ACHN (cell line): ENCODE data around the gene GPR137.
A peak's percentile ranks its signal among the peaks of the same experiment; 100 is the strongest.

Source experiments
- DNase-seq: peaks from one replicate; pipeline ENCODE4 v3.0.0-alpha.2; 2015
- in situ Hi-C: cut with HindIII; loops from 2 replicates; pipeline ENCODE4 v1.10.0; 2017; ENCODE audit warnings: low sequenced_read_pairs, low pct_ligation_motif_present, low pct_unique_long_range_greater_than_20kb

GPR137 gene

GRCh38 chr11:64324692-64325469 lies 39.2 kb downstream of the GPR137 start:
- in situ Hi-C loops, result no loop called here
- no peak for DNase-seq

GRCh38 chr11:64327375-64327774 lies 41.7 kb downstream of the GPR137 start:
- in situ Hi-C loops, result no loop called here
- no peak for DNase-seq

DNA sequence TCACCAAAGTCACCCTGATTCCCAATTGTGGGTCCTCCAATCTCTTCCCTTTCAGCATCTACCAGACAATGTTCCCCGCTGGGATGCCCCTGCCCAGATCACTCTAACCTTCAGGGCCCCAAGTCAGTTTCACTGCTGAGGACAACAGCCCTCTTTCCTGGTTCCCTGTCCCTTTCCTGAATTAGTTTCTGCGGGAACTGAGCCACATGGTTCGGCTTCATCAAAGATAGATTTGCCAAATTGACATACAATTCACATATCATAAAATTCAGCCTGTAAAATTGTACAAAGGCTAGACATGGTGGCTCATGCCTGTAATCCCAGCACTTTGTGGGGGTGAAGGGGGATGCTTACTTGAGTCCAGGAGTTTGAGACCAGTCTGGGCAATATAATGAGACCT lies 42.3 kb downstream of the GPR137 start:
- no peak for DNase-seq
- in situ Hi-C loops, result no loop called here

DNA sequence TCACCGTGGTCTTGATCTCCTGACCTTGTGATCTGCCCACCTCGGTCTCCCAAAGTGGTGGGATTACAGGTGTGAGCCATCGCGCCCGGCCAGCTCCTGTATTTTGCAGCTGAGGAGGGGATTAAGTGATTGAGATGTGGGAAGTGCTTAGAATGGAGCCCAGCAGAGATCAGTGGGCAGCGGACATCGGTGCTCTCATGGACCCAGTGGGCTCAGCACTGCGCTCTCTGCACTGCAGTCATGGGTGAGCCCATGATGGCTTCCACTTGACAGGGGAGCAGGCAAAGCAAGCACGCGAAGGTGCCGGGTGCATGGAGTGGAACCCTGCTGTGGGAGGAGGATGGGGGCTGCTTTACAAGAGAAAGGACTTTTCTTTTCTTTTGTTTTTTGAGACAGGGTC lies 45.2 kb downstream of the GPR137 start:
- DNase-seq, result no peak
- in situ Hi-C loops, result no loop called here

DNA sequence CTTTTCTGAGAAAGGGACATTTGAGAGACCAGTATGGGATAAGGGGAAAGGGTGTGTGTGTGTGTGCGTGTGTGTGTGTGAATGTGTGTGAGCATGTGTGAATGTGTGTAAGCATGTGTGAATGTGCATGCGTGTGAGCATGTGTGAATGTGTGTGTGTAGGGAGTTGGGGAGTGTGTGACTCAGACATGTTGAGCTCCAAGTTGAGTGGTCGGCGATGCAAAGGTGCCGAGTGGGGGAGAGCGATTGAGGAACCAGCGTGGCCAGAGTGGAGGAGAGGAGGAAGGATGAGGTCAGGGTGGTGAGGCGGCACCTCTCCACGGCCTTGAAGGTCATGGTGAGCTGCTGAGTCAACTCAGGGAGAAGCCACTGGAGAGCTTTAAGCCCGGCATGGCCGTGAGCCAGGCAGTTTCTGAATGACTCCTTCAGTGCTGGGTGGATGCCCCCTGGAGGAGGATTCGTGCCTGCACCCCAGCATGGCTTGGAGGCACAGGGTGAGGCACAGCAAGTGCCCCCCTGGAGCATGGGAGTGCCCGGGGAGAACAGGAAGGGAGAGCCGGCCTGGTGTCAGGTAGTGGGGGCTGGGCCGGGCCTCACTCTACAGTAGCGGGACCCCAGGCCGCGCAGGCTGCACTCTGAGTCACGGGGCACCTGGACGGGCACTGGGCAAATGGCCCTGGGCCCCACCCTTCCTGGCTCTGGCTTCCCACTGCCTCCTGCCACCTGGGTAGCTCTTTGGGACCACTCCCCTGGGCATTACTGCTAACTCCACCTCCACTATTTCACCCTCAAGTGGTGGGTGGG lies 46.1 kb downstream of the GPR137 start:
- peak; percentile 94 for DNase-seq
- in situ Hi-C loops, result no loop called here

- DNase-seq, result no peak
- in situ Hi-C loops, result no loop called here
Observed at GRCh38 chr11:64333556-64333955, 47.9 kb downstream of the GPR137 start.

DNA sequence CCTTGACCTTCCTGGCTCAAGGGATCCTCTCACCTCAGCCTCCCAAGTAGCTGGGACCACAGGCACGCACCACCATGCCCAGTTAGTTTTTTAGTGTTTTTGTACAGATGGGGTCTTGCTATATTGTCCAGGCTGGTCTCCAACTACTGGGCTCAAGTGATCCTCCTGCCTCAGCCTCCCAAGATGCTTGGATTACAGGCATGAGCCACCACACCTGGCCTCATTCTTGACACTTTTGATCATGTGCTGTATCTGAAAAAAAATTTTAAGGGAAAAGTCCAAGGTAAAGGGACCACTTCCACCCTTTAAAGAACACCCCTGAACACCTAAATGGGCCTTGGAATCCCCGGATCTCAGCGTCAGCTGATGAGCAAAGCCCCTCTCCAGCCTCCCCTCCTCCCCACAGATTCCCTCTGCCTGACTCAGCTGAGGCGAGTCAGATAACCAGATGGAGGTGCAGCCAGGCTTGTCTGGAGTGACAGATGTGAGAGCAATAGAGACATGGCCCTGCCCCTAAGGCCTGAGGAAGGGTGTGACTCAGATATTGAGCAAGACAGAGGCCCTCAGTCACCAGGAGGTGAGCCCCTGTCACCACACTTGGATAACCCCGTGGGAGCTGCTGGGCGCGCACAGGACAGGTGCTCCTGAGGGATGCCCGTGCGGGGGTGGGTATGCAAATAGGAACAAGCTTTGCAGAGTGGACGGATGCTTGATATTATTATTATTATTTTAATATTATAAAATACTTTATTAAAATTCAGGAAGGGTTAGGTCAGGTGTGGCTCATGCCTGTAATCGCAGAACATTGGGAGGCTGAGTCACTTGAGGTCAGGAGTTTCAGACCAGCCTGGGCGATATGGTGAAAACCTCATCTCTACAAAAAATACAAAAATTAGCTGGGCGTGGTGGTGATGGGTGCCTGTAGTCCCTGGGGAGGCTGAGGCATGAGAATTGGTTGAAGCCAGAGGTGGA lies 49.4 kb downstream of the GPR137 start:
- in situ Hi-C loops, result no loop called here
- DNase-seq, result peak; percentile 98

- in situ Hi-C loops, result no loop called here
Observed at GRCh38 chr11:64337538-64338249, 52.0 kb downstream of the GPR137 start.

DNA sequence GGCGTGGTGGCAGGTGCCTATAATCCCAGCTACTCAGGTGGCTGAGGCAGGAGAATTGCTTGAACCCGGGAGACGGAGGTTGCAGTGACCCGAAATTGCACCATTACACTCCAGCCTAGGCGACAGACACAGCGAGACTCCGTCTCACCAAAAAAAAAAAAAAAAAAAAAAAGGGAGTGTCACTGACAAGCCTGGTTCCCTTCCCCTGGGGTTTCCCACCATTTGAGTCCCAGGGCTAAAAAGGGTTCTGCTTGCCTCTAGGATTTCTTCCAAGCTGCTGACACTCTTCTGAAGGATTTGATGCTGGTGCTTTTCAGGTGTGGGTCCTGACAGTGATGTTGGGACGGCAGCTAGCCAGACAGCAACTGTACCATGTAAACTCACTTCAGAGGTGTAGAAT lies 53.1 kb downstream of the GPR137 start:
- no peak for DNase-seq
- in situ Hi-C loops, result no loop called here

More at GRCh38 chr11:64337538-64338249, 52.0 kb downstream of the GPR137 start:
- no peak for DNase-seq
